GM18909 (cell line): Measurements from ENCODE around the gene RUNX3.
"Not testable (repeated sequence)": the region's sequence is repeated elsewhere in the genome, so short reads cannot be mapped to it uniquely, and the experiment has no call there.

ENCODE experiments used
- ATAC-seq: cut with Tn5 transposase; IDR thresholded peaks from one replicate; pipeline ENCODE4 v1.9.1; 2021; ENCODE audit warnings: mild to moderate bottlenecking; ENCODE audit not compliant: unreplicated experiment, poor library complexity

The RUNX3 gene

GRCh38 chr1:24892188-24893153, 37.6 kb downstream of the RUNX3 start:
- no peak for ATAC-seq

GRCh38 chr1:24891367-24891766, 38.7 kb downstream of the RUNX3 start:
- not testable (repeated sequence) for ATAC-seq

GRCh38 chr1:24890887-24891286, 39.2 kb downstream of the RUNX3 start:
- no peak for ATAC-seq

GRCh38 chr1:24888971-24889676, 41.0 kb downstream of the RUNX3 start:
- no peak for ATAC-seq

- ATAC-seq, result no peak
Measured at GRCh38 chr1:24888061-24888970, 41.8 kb downstream of the RUNX3 start.

GRCh38 chr1:24886241-24886640, 43.8 kb downstream of the RUNX3 start:
- ATAC-seq, result no peak

GRCh38 chr1:24884751-24885150, 45.3 kb downstream of the RUNX3 start:
- no peak for ATAC-seq

- no peak for ATAC-seq
Measured at GRCh38 chr1:24881034-24881433, 49.0 kb downstream of the RUNX3 start.

- no peak for ATAC-seq
Measured at GRCh38 chr1:24878775-24879742, 51.0 kb downstream of the RUNX3 start.

GRCh38 chr1:24878045-24878444, 52.0 kb downstream of the RUNX3 start:
- no peak for ATAC-seq

- no peak for ATAC-seq
Measured at GRCh38 chr1:24875991-24876506, 54.0 kb downstream of the RUNX3 start.

GRCh38 chr1:24875257-24875656, 54.8 kb downstream of the RUNX3 start:
- no peak for ATAC-seq

- no peak for ATAC-seq
Measured at GRCh38 chr1:24874611-24875234, 55.4 kb downstream of the RUNX3 start.

- no peak for ATAC-seq
Measured at GRCh38 chr1:24874056-24874455, 56.0 kb downstream of the RUNX3 start.

GRCh38 chr1:24873148-24873547, 56.9 kb downstream of the RUNX3 start:
- ATAC-seq, result no peak

- no peak for ATAC-seq
Measured at GRCh38 chr1:24872061-24872850, 57.8 kb downstream of the RUNX3 start.

- ATAC-seq, result no peak
Measured at GRCh38 chr1:24871306-24871901, 58.7 kb downstream of the RUNX3 start.
